Osteoblast (primary cell): ENCODE measurements around the gene ACAP2. TPM values are rescaled to one million over a fixed set of nuclear protein-coding genes. Genes with fewer than 3 reads are reported as not detected.

Experiments used
- DNase-seq: peaks from one replicate; pipeline ENCODE4 v3.0.0; 2011; ENCODE audit warnings: low spot score, mixed read lengths; ENCODE audit not compliant: insufficient read length; ENCODE audit errors: missing footprints
- H2AFZ ChIP-seq: 2 replicates; pipeline ENCODE4 v1.6.0; 2011; ENCODE audit warnings: mild to moderate bottlenecking, low read length
- H3K27ac ChIP-seq: 2 replicates; pipeline ENCODE4 v1.5.1; 2011; ENCODE audit warnings: mild to moderate bottlenecking, low read depth, low read length, moderate library complexity
- H3K27me3 ChIP-seq: 2 replicates; pipeline ENCODE4 v1.6.0; 2012; ENCODE audit warnings: mild to moderate bottlenecking, control low read depth, inconsistent platforms, low read length, moderate library complexity; ENCODE audit not compliant: insufficient read depth
- H3K36me3 ChIP-seq: 2 replicates; pipeline ENCODE4 v1.5.1; 2011; ENCODE audit warnings: mild to moderate bottlenecking, low read length, control low read depth, moderate library complexity; ENCODE audit not compliant: insufficient read depth
- H3K4me1 ChIP-seq: 2 replicates; pipeline ENCODE4 v1.5.1; 2011; ENCODE audit warnings: mild to moderate bottlenecking, low read length, control low read depth, moderate library complexity; ENCODE audit not compliant: insufficient read depth
- H3K4me2 ChIP-seq: 2 replicates; pipeline ENCODE4 v1.6.0; 2011; ENCODE audit warnings: mild to moderate bottlenecking, low read length; ENCODE audit not compliant: insufficient read depth
- H3K4me3 ChIP-seq: fragments of 200-600 bp; sonication (generic); 3 replicates; pipeline ENCODE4 v1.5.1; 2012; ENCODE audit warnings: mild to moderate bottlenecking, low read length, inconsistent platforms; ENCODE audit not compliant: insufficient read depth
- H3K79me2 ChIP-seq: 2 replicates; pipeline ENCODE4 v1.6.0; 2012; ENCODE audit warnings: mild to moderate bottlenecking, low read length, control low read depth, inconsistent platforms; ENCODE audit not compliant: insufficient read depth
- H3K9me3 ChIP-seq: 2 replicates; pipeline ENCODE4 v1.5.1; 2011; ENCODE audit warnings: low read depth, low read length, control low read depth
- H4K20me1 ChIP-seq: 2 replicates; pipeline ENCODE4 v1.6.0; 2012; ENCODE audit warnings: mild to moderate bottlenecking, low read length, control low read depth; ENCODE audit not compliant: insufficient read depth
- total RNA-seq: library from RNA; depleted of rRNA; stranded (reverse); fragments of >200 nt; gene quantifications from 2 replicates; pipeline ENCODE4 v1.2.3, GENCODE V29; 2012
- TF ChIP-seq, protein P1 (sequence below): IDR thresholded peaks from 2 replicates; pipeline ENCODE4 v1.5.1; 2011; ENCODE audit warnings: mild to moderate bottlenecking, low read depth, low read length, moderate library complexity; ENCODE audit errors: extremely low read depth

Gene ACAP2
- total RNA-seq, 1 donor = 121 TPM

DNA sequence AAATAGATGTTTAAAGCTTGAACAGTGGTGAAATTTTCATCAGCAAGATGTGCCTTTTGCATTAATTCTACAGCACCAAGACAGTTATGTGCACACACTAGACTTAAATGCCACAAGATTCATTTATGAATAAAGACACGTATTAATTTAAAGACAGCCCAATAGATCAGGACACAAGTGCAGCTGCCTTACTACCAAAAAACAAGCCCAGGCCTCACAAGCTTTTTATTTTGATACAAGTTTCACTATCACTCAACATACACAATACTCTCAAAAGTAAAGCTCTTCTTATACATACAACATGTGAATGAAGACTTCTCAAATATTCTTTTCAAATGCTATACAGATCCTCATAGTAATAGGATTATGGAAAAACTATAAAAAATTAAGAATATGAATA, 2.4 kb downstream of the ACAP2 start:
- Histone ChIP-seq H4K20me1 (peaks cover 13% of the 10 kb centered on the region), H2AFZ (no peak overlapping the region), H3K79me2 (peaks cover 71% of the 10 kb centered on the region), H3K4me1 (peaks cover 11% of the 10 kb centered on the region), H3K9me3 (no peaks in the 10 kb centered on the region), H3K36me3 (no peaks in the 10 kb centered on the region), H3K27ac (no peak overlapping the region), H3K4me3 (no peak overlapping the region), H3K27me3 (no peaks in the 10 kb centered on the region), H3K4me2 (peak overlapping the region; percentile 83)
- TF ChIP-seq, protein P1, sequence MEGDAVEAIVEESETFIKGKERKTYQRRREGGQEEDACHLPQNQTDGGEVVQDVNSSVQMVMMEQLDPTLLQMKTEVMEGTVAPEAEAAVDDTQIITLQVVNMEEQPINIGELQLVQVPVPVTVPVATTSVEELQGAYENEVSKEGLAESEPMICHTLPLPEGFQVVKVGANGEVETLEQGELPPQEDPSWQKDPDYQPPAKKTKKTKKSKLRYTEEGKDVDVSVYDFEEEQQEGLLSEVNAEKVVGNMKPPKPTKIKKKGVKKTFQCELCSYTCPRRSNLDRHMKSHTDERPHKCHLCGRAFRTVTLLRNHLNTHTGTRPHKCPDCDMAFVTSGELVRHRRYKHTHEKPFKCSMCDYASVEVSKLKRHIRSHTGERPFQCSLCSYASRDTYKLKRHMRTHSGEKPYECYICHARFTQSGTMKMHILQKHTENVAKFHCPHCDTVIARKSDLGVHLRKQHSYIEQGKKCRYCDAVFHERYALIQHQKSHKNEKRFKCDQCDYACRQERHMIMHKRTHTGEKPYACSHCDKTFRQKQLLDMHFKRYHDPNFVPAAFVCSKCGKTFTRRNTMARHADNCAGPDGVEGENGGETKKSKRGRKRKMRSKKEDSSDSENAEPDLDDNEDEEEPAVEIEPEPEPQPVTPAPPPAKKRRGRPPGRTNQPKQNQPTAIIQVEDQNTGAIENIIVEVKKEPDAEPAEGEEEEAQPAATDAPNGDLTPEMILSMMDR = no peak
- DNase-seq = peak; percentile 51

DNA sequence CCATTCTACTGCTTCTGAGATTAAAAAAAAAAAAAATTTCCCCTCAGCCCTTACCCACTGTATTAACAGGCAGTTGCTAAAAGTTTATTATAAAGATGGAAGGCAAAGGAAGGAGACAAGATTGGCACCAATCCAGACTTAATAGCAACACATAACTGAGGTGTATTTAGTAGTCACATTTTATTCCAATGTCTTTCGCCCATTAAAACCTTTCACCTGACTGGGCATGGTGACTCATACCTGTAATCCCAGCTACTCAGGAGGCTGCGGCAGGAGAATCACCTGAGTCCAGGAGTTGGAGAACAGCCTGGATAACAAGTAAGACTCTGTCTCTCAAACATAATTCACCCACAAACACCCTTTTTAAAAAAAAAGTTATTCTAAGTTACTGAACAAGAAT, 4.4 kb downstream of the ACAP2 start:
- H3K4me2 ChIP-seq = no peak overlapping the region
- no peak overlapping the region for H3K27ac ChIP-seq
- TF ChIP-seq, protein P1 = no peak
- no peaks in the 10 kb centered on the region for H3K27me3 ChIP-seq
- H3K36me3 ChIP-seq = no peaks in the 10 kb centered on the region
- H3K4me3 ChIP-seq = no peak overlapping the region
- H3K4me1 ChIP-seq = peaks cover 8% of the 10 kb centered on the region
- H3K79me2 ChIP-seq = peaks cover 89% of the 10 kb centered on the region
- no peak for DNase-seq
- H3K9me3 ChIP-seq = no peaks in the 10 kb centered on the region
- H4K20me1 ChIP-seq = peaks cover 13% of the 10 kb centered on the region
- H2AFZ ChIP-seq = no peak overlapping the region

DNA sequence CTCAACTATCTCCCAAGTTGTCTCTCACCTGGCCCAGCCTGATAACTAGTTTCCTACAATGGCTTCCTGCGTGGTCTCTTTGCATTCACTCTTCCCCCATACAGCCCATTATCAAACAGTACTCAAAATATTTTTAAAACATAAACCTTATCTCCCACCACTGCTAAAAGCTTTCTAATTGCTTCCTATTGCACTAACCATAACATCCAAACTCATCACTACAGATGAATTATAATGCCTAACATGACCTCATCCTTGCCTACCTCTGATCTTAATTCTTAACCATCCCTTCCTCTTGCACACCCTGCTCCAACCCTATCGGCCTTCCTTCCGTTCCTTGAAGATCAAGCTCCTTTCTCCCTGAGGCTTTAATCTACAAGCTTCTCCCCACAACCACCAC, 17.0 kb downstream of the ACAP2 start:
- H3K4me1 ChIP-seq = peaks cover 4% of the 10 kb centered on the region
- no peak for DNase-seq
- no peaks in the 10 kb centered on the region for H3K36me3 ChIP-seq
- H3K4me2 ChIP-seq = no peak overlapping the region
- no peak overlapping the region for H3K27ac ChIP-seq
- peaks cover 46% of the 10 kb centered on the region for H4K20me1 ChIP-seq
- H3K79me2 ChIP-seq = peaks cover 84% of the 10 kb centered on the region
- H3K9me3 ChIP-seq = no peaks in the 10 kb centered on the region
- H3K27me3 ChIP-seq = no peaks in the 10 kb centered on the region
- no peak overlapping the region for H3K4me3 ChIP-seq
- TF ChIP-seq, protein P1 = no peak
- H2AFZ ChIP-seq = no peak overlapping the region

DNA sequence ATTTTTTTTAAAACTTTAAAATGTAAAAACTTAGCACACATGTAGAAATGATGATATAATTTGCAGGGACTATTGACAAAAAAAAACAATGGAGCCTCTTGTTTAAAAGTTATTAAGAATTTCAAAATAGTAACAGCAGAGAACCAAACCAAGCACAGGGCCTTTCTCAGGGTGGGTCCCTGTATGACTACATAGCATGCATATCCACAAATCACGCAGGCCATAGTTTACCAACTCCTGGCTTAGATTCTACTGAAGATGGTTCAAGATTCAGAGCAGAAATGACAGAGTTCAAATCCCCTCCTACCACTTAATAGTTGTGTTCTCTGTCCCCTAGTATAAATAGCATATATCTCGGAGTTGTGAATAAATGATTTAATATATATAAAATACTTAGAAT, 19.0 kb downstream of the ACAP2 start:
- no peaks in the 10 kb centered on the region for H3K36me3 ChIP-seq
- peaks cover 47% of the 10 kb centered on the region for H4K20me1 ChIP-seq
- H3K4me2 ChIP-seq = no peak overlapping the region
- no peak for DNase-seq
- H3K79me2 ChIP-seq = peaks cover 80% of the 10 kb centered on the region
- no peaks in the 10 kb centered on the region for H3K27me3 ChIP-seq
- H3K4me1 ChIP-seq = peaks cover 4% of the 10 kb centered on the region
- H3K4me3 ChIP-seq = no peak overlapping the region
- no peak overlapping the region for H2AFZ ChIP-seq
- no peak overlapping the region for H3K27ac ChIP-seq
- H3K9me3 ChIP-seq = no peaks in the 10 kb centered on the region
- TF ChIP-seq, protein P1 = no peak
